ENCODE data around the gene ALAS1. TPM values are rescaled to one million over a fixed set of nuclear protein-coding genes. Genes with fewer than 3 reads are reported as not detected.

Gene ALAS1
- total RNA-seq, 1 experiment from 2014 or later = 29.2 TPM

DNA sequence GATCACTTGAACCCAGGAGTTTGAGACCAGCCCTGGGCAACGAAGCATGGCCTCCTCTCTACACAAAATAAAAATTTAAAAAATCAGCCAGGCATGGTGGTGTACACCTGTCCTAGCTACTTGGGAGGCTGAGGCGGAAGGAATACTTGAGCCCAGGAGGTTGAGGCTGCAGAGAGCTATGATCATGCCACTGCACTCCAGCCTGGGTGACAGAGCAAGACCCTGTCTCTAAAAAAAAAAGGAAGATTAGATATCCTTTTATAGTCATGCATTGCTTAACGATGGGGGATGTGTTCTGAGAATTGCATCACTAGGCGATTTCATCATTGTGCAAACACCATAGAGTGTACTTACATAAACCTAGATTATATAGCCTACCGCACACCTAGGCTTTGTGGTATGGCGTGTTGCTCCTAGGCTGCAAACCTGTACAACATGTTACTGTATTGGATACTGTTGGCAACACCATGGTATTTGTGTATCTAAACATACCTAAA lies 12.6 kb downstream of the ALAS1 start:
- Mint-ChIP-seq H3K27me3 (ENCODE audit: insufficient read depth, unreplicated experiment) (no peaks in the 10 kb centered on the region), H3K4me1 (ENCODE audit: insufficient read depth, unreplicated experiment) (peaks cover 12% of the 10 kb centered on the region), H3K4me3 (ENCODE audit: unreplicated experiment) (no peak overlapping the region), H3K9me3 (ENCODE audit: unreplicated experiment) (no peaks in the 10 kb centered on the region), H3K27ac (ENCODE audit: low read depth, unreplicated experiment) (no peak overlapping the region), H3K36me3 (ENCODE audit: insufficient read depth, unreplicated experiment) (peaks cover 77% of the 10 kb centered on the region)
- TF ChIP-seq CTCF (IDR thresholded peaks at IDR 0.05; ENCODE audit: unreplicated experiment) = no peak
- intact Hi-C loops (cut with micrococcal nuclease) = loop anchor here (10.0 kb wide), 1 partner anchor 206 kb away; no protein-coding TSS in a partner anchor
- BruUV-seq (replicated peaks) = no TSS peak
- DNase-seq (ENCODE audit: unreplicated experiment) = peak; percentile 90
- POLR2A ChIA-PET = interaction anchor here (0.8 to 1.2 kb wide), 3 partner anchors 13 to 68 kb away, joined by 3 to 5 read pairs (median 3); partner anchors contain the start of gene WDR82
- CTCF ChIA-PET = interaction anchor here (0.7 to 6.9 kb wide), 2 partner anchors 10 to 700 kb away, joined by 3 to 46 read pairs; no protein-coding TSS in a partner anchor

GRCh38 chr3:52211268-52211891 lies 13.4 kb downstream of the ALAS1 start:
- peaks cover 72% of the 10 kb centered on the region for H3K36me3 Mint-ChIP-seq (ENCODE audit: insufficient read depth, unreplicated experiment)
- H3K4me3 Mint-ChIP-seq (ENCODE audit: unreplicated experiment) = no peak overlapping the region
- ChIA-PET CTCF (interaction anchor here (1.1 to 6.9 kb wide), 3 partner anchors 10 to 161 kb away, joined by 4 to 46 read pairs (median 4); no protein-coding TSS in a partner anchor), POLR2A (interaction anchor here (1.1 to 1.2 kb wide), 2 partner anchors 9 to 67 kb away, joined by 3 to 5 read pairs; partner anchors contain the start of gene WDR82)
- H3K4me1 Mint-ChIP-seq (ENCODE audit: insufficient read depth, unreplicated experiment) = peaks cover 7% of the 10 kb centered on the region
- H3K9me3 Mint-ChIP-seq (ENCODE audit: unreplicated experiment) = no peaks in the 10 kb centered on the region
- H3K27ac Mint-ChIP-seq (ENCODE audit: low read depth, unreplicated experiment) = no peak overlapping the region
- H3K27me3 Mint-ChIP-seq (ENCODE audit: insufficient read depth, unreplicated experiment) = no peaks in the 10 kb centered on the region
- DNase-seq (ENCODE audit: unreplicated experiment) = no peak
- no peak for TF ChIP-seq CTCF (IDR thresholded peaks at IDR 0.05; ENCODE audit: unreplicated experiment)
- intact Hi-C loops (cut with micrococcal nuclease) = loop anchor here (10.0 kb wide), 1 partner anchor 207 kb away; no protein-coding TSS in a partner anchor
- no TSS peak for BruUV-seq (replicated peaks)

GRCh38 chr3:52213005-52213404 lies 15.0 kb downstream of the ALAS1 start:
- Mint-ChIP-seq H3K4me1 (ENCODE audit: insufficient read depth, unreplicated experiment) (peaks cover 19% of the 10 kb centered on the region), H3K9me3 (ENCODE audit: unreplicated experiment) (no peaks in the 10 kb centered on the region), H3K27ac (ENCODE audit: low read depth, unreplicated experiment) (no peak overlapping the region), H3K36me3 (ENCODE audit: insufficient read depth, unreplicated experiment) (peaks cover 62% of the 10 kb centered on the region), H3K4me3 (ENCODE audit: unreplicated experiment) (no peak overlapping the region), H3K27me3 (ENCODE audit: insufficient read depth, unreplicated experiment) (no peaks in the 10 kb centered on the region)
- ChIA-PET CTCF (interaction anchor here (0.7 to 6.9 kb wide), 3 partner anchors 8 to 127 kb away, joined by 3 to 46 read pairs (median 3); no protein-coding TSS in a partner anchor), POLR2A (no interaction called here)
- no peak for TF ChIP-seq CTCF (IDR thresholded peaks at IDR 0.05; ENCODE audit: unreplicated experiment)
- intact Hi-C loops (cut with micrococcal nuclease) = loop anchor here (10.0 kb wide), 1 partner anchor 208 kb away; no protein-coding TSS in a partner anchor
- no TSS peak for BruUV-seq (replicated peaks)
- no peak for DNase-seq (ENCODE audit: unreplicated experiment)

- Mint-ChIP-seq H3K27me3 (ENCODE audit: insufficient read depth, unreplicated experiment) (no peaks in the 10 kb centered on the region), H3K4me1 (ENCODE audit: insufficient read depth, unreplicated experiment) (peaks cover 19% of the 10 kb centered on the region), H3K4me3 (ENCODE audit: unreplicated experiment) (no peak overlapping the region), H3K9me3 (ENCODE audit: unreplicated experiment) (no peaks in the 10 kb centered on the region), H3K36me3 (ENCODE audit: insufficient read depth, unreplicated experiment) (peaks cover 53% of the 10 kb centered on the region), H3K27ac (ENCODE audit: low read depth, unreplicated experiment) (no peak overlapping the region)
- POLR2A ChIA-PET = interaction anchor here (1.1 to 1.7 kb wide), 2 partner anchors 9 to 222 kb away, joined by 3 to 8 read pairs; no protein-coding TSS in a partner anchor
- CTCF ChIA-PET = interaction anchor here (1.0 kb wide), 1 partner anchor 126 kb away, joined by 3 read pairs; no protein-coding TSS in a partner anchor
- no TSS peak for BruUV-seq (replicated peaks)
- no peak for TF ChIP-seq CTCF (IDR thresholded peaks at IDR 0.05; ENCODE audit: unreplicated experiment)
- intact Hi-C loops (cut with micrococcal nuclease) = loop anchor here (10.0 kb wide), 1 partner anchor 209 kb away; no protein-coding TSS in a partner anchor
- no peak for DNase-seq (ENCODE audit: unreplicated experiment)
These were observed 15.9 kb downstream of the ALAS1 start for GRCh38 chr3:52213901-52214300.

All from MCF 10A (cell line).